EL (cell line): Measurements from ENCODE around the gene C1R.

Experiments used
- DNase-seq: peaks from one replicate; pipeline ENCODE4 v3.0.0-alpha.2; 2016

Gene C1R

GRCh38 chr12:7096006-7096932, 4.0 kb upstream of the C1R start:
- no peak for DNase-seq

- no peak for DNase-seq
Observed at GRCh38 chr12:7093892-7094291, 1.6 kb upstream of the C1R start.

- DNase-seq: no peak
Observed at GRCh38 chr12:7093486-7093885, 1.2 kb upstream of the C1R start.

GRCh38 chr12:7092986-7093460, 778 bp upstream of the C1R start:
- no peak for DNase-seq

GRCh38 chr12:7091660-7092228, 501 bp downstream of the C1R start:
- peak; percentile 24 for DNase-seq

- DNase-seq: no peak
Observed at GRCh38 chr12:7091171-7091570, 1.1 kb downstream of the C1R start.

GRCh38 chr12:7090222-7090998, 1.8 kb downstream of the C1R start:
- no peak for DNase-seq

GRCh38 chr12:7089196-7089871, 2.9 kb downstream of the C1R start:
- DNase-seq: no peak

- no peak for DNase-seq
Observed at GRCh38 chr12:7083125-7083524, 9.1 kb downstream of the C1R start.

GRCh38 chr12:7081037-7081436, 11.2 kb downstream of the C1R start:
- DNase-seq: no peak

- peak; percentile 70 for DNase-seq
Observed at GRCh38 chr12:7079826-7080125, 12.5 kb downstream of the C1R start.

GRCh38 chr12:7078163-7078562, 14.1 kb downstream of the C1R start:
- no peak for DNase-seq

GRCh38 chr12:7076493-7076892, 15.8 kb downstream of the C1R start:
- DNase-seq: no peak

- peak; percentile 40 for DNase-seq
Observed at GRCh38 chr12:7075939-7076338, 16.3 kb downstream of the C1R start.

GRCh38 chr12:7075518-7075917, 16.7 kb downstream of the C1R start:
- DNase-seq: no peak

- no peak for DNase-seq
Observed at GRCh38 chr12:7073946-7074345, 18.3 kb downstream of the C1R start.

GRCh38 chr12:7072554-7072953, 19.7 kb downstream of the C1R start:
- DNase-seq: no peak

GRCh38 chr12:7072035-7072434, 20.2 kb downstream of the C1R start:
- DNase-seq: no peak

GRCh38 chr12:7069386-7069785, 22.9 kb downstream of the C1R start:
- DNase-seq: no peak

GRCh38 chr12:7068994-7069346, 23.3 kb downstream of the C1R start:
- DNase-seq: no peak

- DNase-seq: peak; percentile 34
Observed at GRCh38 chr12:7068240-7068993, 23.8 kb downstream of the C1R start.

- no peak for DNase-seq
Observed at GRCh38 chr12:7067096-7067495, 25.1 kb downstream of the C1R start.

GRCh38 chr12:7066596-7066995, 25.6 kb downstream of the C1R start:
- no peak for DNase-seq
